OCI-LY1 (cell line): ENCODE measurements around the gene DIDO1.

ENCODE experiments used
- H2AFZ ChIP-seq: fragments of 200-600 bp; sonication (generic), shearing (Covaris generic); 2 replicates; pipeline ENCODE4 v1.6.0; 2014; ENCODE audit warnings: antibody characterized with exemption, mild to moderate bottlenecking, low read length
- H3F3A ChIP-seq: fragments of 200-600 bp; sonication (generic), shearing (Covaris generic); 2 replicates; pipeline ENCODE4 v1.6.0; 2014; ENCODE audit warnings: mild to moderate bottlenecking, antibody characterized with exemption, low read length, moderate library complexity; ENCODE audit not compliant: insufficient read depth
- H3K27ac ChIP-seq: fragments of 200-600 bp; sonication (generic); 2 replicates; pipeline ENCODE4 v1.5.1; 2014; ENCODE audit warnings: low read length, mixed run types, mild to moderate bottlenecking, low read depth; ENCODE audit not compliant: poor library complexity, severe bottlenecking
- H3K27me3 ChIP-seq: fragments of 200-600 bp; sonication (generic); 2 replicates; pipeline ENCODE4 v1.6.0; 2014; ENCODE audit warnings: antibody characterized with exemption, mild to moderate bottlenecking, low read length, moderate library complexity; ENCODE audit not compliant: insufficient read depth
- H3K36me3 ChIP-seq: fragments of 200-600 bp; sonication (generic); 2 replicates; pipeline ENCODE4 v1.6.1; 2014; ENCODE audit warnings: mild to moderate bottlenecking, antibody characterized with exemption, low read length, moderate library complexity, mixed read lengths; ENCODE audit not compliant: insufficient read depth
- H3K4me1 ChIP-seq: fragments of 200-600 bp; sonication (generic); 2 replicates; pipeline ENCODE4 v1.5.1; 2014; ENCODE audit warnings: mild to moderate bottlenecking, low read length, moderate library complexity; ENCODE audit not compliant: insufficient read depth, severe bottlenecking
- H3K4me2 ChIP-seq: fragments of 200-600 bp; sonication (generic), shearing (Covaris generic); 2 replicates; pipeline ENCODE4 v1.6.1; 2014; ENCODE audit warnings: low read length
- H3K4me3 ChIP-seq: fragments of 200-600 bp; sonication (generic); 2 replicates; pipeline ENCODE4 v1.5.1; 2014; ENCODE audit warnings: low read length, low read depth, mild to moderate bottlenecking, mixed read lengths; ENCODE audit not compliant: poor library complexity, severe bottlenecking
- H3K79me2 ChIP-seq: fragments of 200-600 bp; shearing (Covaris generic); 2 replicates; pipeline ENCODE4 v1.6.1; 2016; ENCODE audit warnings: mixed run types, low read length, mixed read lengths; ENCODE audit not compliant: insufficient read depth
- H3K9ac ChIP-seq: fragments of 200-600 bp; sonication (generic), shearing (Covaris generic); 2 replicates; pipeline ENCODE4 v1.6.1; 2014; ENCODE audit warnings: mild to moderate bottlenecking, low read length, mixed read lengths
- H3K9me2 ChIP-seq: fragments of 200-600 bp; sonication (generic), shearing (Covaris generic); 2 replicates; pipeline ENCODE4 v1.6.1; 2014; ENCODE audit warnings: low read depth, mild to moderate bottlenecking, low read length, mixed read lengths
- H3K9me3 ChIP-seq: fragments of 200-600 bp; shearing (Covaris generic); 2 replicates; pipeline ENCODE4 v1.6.1; 2014; ENCODE audit warnings: low read length, mixed read lengths
- H4K20me1 ChIP-seq: fragments of 200-600 bp; sonication (generic), shearing (Covaris generic); 2 replicates; pipeline ENCODE4 v1.6.0; 2016; ENCODE audit warnings: mild to moderate bottlenecking, low read length; ENCODE audit not compliant: insufficient read depth
- CTCF ChIP-seq: fragments of 200-600 bp; sonication (generic), shearing (Covaris generic); IDR thresholded peaks from 2 replicates; pipeline ENCODE4 v1.5.1; 2017; ENCODE audit warnings: mild to moderate bottlenecking, antibody characterized with exemption, low read length, moderate library complexity, mixed read lengths
- EZH2 ChIP-seq: fragments of 200-600 bp; sonication (generic), shearing (Covaris generic); IDR thresholded peaks from 2 replicates; pipeline ENCODE4 v1.8.0; 2017; ENCODE audit warnings: borderline replicate concordance, mixed run types, mild to moderate bottlenecking, antibody characterized with exemption, low read length, moderate library complexity, mixed read lengths

DIDO1 gene

GRCh38 chr20:62837790-62838127 is 88.5 kb downstream of the DIDO1 start:
- H3K27me3 ChIP-seq: no peaks in the 10 kb centered on the region
- no peaks in the 10 kb centered on the region for H3K79me2 ChIP-seq
- no peak overlapping the region for H2AFZ ChIP-seq
- TF ChIP-seq CTCF (no peak), EZH2 (no peak)
- H3F3A ChIP-seq: no peaks in the 10 kb centered on the region
- peaks cover 35% of the 10 kb centered on the region for H3K4me1 ChIP-seq
- peak overlapping the region; percentile 97 for H3K27ac ChIP-seq
- peak overlapping the region; percentile 46 for H3K4me3 ChIP-seq
- H3K36me3 ChIP-seq: peaks cover 9% of the 10 kb centered on the region; the same call in 1 of the 2 replicates
- peak overlapping the region; percentile 72 for H3K4me2 ChIP-seq
- no peaks in the 10 kb centered on the region for H3K9me3 ChIP-seq
- H3K9me2 ChIP-seq: no peaks in the 10 kb centered on the region
- no peaks in the 10 kb centered on the region for H4K20me1 ChIP-seq
- peak overlapping the region; percentile 23; the same call in 1 of the 2 replicates for H3K9ac ChIP-seq

GRCh38 chr20:62836967-62837490 is 89.3 kb downstream of the DIDO1 start:
- no peak for TF ChIP-seq CTCF
- no peak for TF ChIP-seq EZH2
- Histone ChIP-seq H3K4me3 (no peak overlapping the region), H3K36me3 (peaks cover 9% of the 10 kb centered on the region; the same call in 1 of the 2 replicates), H2AFZ (no peak overlapping the region), H3K4me1 (peaks cover 43% of the 10 kb centered on the region), H4K20me1 (no peaks in the 10 kb centered on the region), H3K9me2 (no peaks in the 10 kb centered on the region), H3F3A (no peaks in the 10 kb centered on the region), H3K9ac (no peak overlapping the region; the same call in 1 of the 2 replicates), H3K27ac (peak overlapping the region; percentile 97), H3K9me3 (no peaks in the 10 kb centered on the region), H3K27me3 (no peaks in the 10 kb centered on the region), H3K4me2 (no peak overlapping the region), H3K79me2 (no peaks in the 10 kb centered on the region)

GRCh38 chr20:62835931-62836861 is 90.1 kb downstream of the DIDO1 start:
- Histone ChIP-seq H3K9ac (no peak overlapping the region), H3K4me1 (peaks cover 51% of the 10 kb centered on the region), H3F3A (no peaks in the 10 kb centered on the region), H2AFZ (no peak overlapping the region), H3K4me3 (no peak overlapping the region), H3K4me2 (no peak overlapping the region), H3K27ac (peak overlapping the region; percentile 97), H3K9me3 (no peaks in the 10 kb centered on the region), H3K79me2 (no peaks in the 10 kb centered on the region), H3K27me3 (no peaks in the 10 kb centered on the region), H4K20me1 (no peaks in the 10 kb centered on the region), H3K36me3 (peaks cover 9% of the 10 kb centered on the region; the same call in 1 of the 2 replicates), H3K9me2 (no peaks in the 10 kb centered on the region)
- TF ChIP-seq EZH2: no peak
- no peak for TF ChIP-seq CTCF
